HepG2 (cell line): ENCODE measurements around the gene SLC23A2. TPM values are rescaled to one million over a fixed set of nuclear protein-coding genes. Genes with fewer than 3 reads are reported as not detected.

ENCODE experiments used
- AHDC1 ChIP-seq: sonication (generic); formaldehyde crosslinking; IDR thresholded peaks from 2 replicates; pipeline ENCODE4 v1.5.1; 2020; ENCODE audit warnings: mild to moderate bottlenecking, missing genetic modification reagents, borderline replicate concordance
- DBP ChIP-seq: sonication (generic); formaldehyde crosslinking; IDR thresholded peaks from 2 replicates; pipeline ENCODE4 v1.4.0; 2020; ENCODE audit warnings: missing genetic modification reagents; ENCODE audit errors: not compliant biosample characterization
- JUND ChIP-seq: sonication (generic); formaldehyde crosslinking; IDR thresholded peaks from 2 replicates; pipeline ENCODE4 v1.8.0; 2022; ENCODE audit warnings: mild to moderate bottlenecking, missing genetic modification reagents
- MXD1 ChIP-seq: sonication (generic); formaldehyde crosslinking; IDR thresholded peaks from 2 replicates; pipeline ENCODE4 v1.4.0; 2020; ENCODE audit warnings: mild to moderate bottlenecking, missing genetic modification reagents
- MZF1 ChIP-seq: sonication (generic); formaldehyde crosslinking; IDR thresholded peaks from 2 replicates; pipeline ENCODE4 v1.8.1; 2023; ENCODE audit warnings: mild to moderate bottlenecking, missing genetic modification reagents, borderline replicate concordance
- NFKBIZ ChIP-seq: IDR thresholded peaks from 2 replicates; pipeline ENCODE4 v1.6.1; 2018; ENCODE audit warnings: missing genetic modification reagents, missing compliant biosample characterization
- PHF20 ChIP-seq: sonication (generic); formaldehyde crosslinking; IDR thresholded peaks from 2 replicates; pipeline ENCODE4 v1.5.0; 2020; ENCODE audit warnings: mild to moderate bottlenecking, missing genetic modification reagents
- XBP1 ChIP-seq: sonication (generic); formaldehyde crosslinking; IDR thresholded peaks from 2 replicates; pipeline ENCODE4 v1.5.0; 2020; ENCODE audit warnings: missing genetic modification reagents
- ZBED4 ChIP-seq: sonication (generic); formaldehyde crosslinking; IDR thresholded peaks from 2 replicates; pipeline ENCODE4 v1.4.0; 2020; ENCODE audit warnings: missing genetic modification reagents, borderline replicate concordance
- ZBTB8A ChIP-seq: sonication (generic); formaldehyde crosslinking; IDR thresholded peaks from 2 replicates; pipeline ENCODE4 v1.4.0; 2020; ENCODE audit warnings: mild to moderate bottlenecking, low read depth, missing genetic modification reagents, borderline replicate concordance
- ZGPAT ChIP-seq: IDR thresholded peaks from 2 replicates; pipeline ENCODE4 v1.6.1; 2016; ENCODE audit warnings: mild to moderate bottlenecking
- ZNF275 ChIP-seq: sonication (generic); formaldehyde crosslinking; IDR thresholded peaks from 2 replicates; pipeline ENCODE4 v1.8.0; 2022; ENCODE audit warnings: missing genetic modification reagents, mild to moderate bottlenecking, inconsistent platforms, borderline replicate concordance
- ZNF773 ChIP-seq: sonication (generic); formaldehyde crosslinking; IDR thresholded peaks from 2 replicates; pipeline ENCODE4 v1.4.0; 2020; ENCODE audit warnings: missing genetic modification reagents, borderline replicate concordance
- polyA plus RNA-seq, 8 experiments: library from polyadenylated mRNA; depleted of rRNA in 3 of 8; stranded (reverse) in 7 of 8; unstranded in 1 of 8; fragments of >200 nt; fragmentation: Illumina TruSeq in 4 of 8; extraction: Trizol in 4 of 8; gene quantifications; 2 replicates each; pipeline versions ENCODE4 v1.2.1 to v1.2.3, GENCODE V29; 2011 to 2016; ENCODE audit warnings: low read depth in 4 of 8, missing spikeins in 1 of 8, mixed read lengths in 1 of 8; ENCODE audit not compliant: insufficient read depth in 1 of 8
- total RNA-seq, 5 experiments: library from RNA; depleted of rRNA; stranded (reverse); fragments of >200 nt; fragmentation: Illumina TruSeq; extraction: Trizol; gene quantifications; 2 replicates each; pipeline ENCODE4 v1.2.3, GENCODE V29; 2016; ENCODE audit warnings: low read depth in 1 of 5

SLC23A2 gene
- total and polyA plus RNA-seq, 2 of the 13 experiments (the other 11 are each of a cell fraction or from before 2014, with no cell fraction given): 42.2 to 51.2 TPM

- TF ChIP-seq AHDC1 (CRISPR knock-in tag): peak; percentile 67
- TF ChIP-seq PHF20 (CRISPR knock-in tag): no peak
- no peak for TF ChIP-seq XBP1 (CRISPR knock-in tag)
- TF ChIP-seq ZNF773 (CRISPR knock-in tag): no peak
- TF ChIP-seq ZBED4 (CRISPR knock-in tag): no peak
- TF ChIP-seq ZBTB8A (CRISPR knock-in tag): no peak
- TF ChIP-seq NFKBIZ (CRISPR knock-in tag): peak; percentile 24; the same call in 1 of the 2 replicates
- no peak for TF ChIP-seq ZNF275 (CRISPR knock-in tag)
- TF ChIP-seq JUND (CRISPR knock-in tag): no peak
- TF ChIP-seq DBP (CRISPR knock-in tag): no peak
- no peak for TF ChIP-seq MXD1 (CRISPR knock-in tag)
- no peak for TF ChIP-seq MZF1 (CRISPR knock-in tag)
- peak; percentile 43; the same call in 1 of the 2 replicates for TF ChIP-seq ZGPAT (CRISPR knock-in tag)
Observed at GRCh38 chr20:4937407-4938319, 63.6 kb downstream of the SLC23A2 start (continued).
